ENCODE data around the gene KCNG3.

DNA sequence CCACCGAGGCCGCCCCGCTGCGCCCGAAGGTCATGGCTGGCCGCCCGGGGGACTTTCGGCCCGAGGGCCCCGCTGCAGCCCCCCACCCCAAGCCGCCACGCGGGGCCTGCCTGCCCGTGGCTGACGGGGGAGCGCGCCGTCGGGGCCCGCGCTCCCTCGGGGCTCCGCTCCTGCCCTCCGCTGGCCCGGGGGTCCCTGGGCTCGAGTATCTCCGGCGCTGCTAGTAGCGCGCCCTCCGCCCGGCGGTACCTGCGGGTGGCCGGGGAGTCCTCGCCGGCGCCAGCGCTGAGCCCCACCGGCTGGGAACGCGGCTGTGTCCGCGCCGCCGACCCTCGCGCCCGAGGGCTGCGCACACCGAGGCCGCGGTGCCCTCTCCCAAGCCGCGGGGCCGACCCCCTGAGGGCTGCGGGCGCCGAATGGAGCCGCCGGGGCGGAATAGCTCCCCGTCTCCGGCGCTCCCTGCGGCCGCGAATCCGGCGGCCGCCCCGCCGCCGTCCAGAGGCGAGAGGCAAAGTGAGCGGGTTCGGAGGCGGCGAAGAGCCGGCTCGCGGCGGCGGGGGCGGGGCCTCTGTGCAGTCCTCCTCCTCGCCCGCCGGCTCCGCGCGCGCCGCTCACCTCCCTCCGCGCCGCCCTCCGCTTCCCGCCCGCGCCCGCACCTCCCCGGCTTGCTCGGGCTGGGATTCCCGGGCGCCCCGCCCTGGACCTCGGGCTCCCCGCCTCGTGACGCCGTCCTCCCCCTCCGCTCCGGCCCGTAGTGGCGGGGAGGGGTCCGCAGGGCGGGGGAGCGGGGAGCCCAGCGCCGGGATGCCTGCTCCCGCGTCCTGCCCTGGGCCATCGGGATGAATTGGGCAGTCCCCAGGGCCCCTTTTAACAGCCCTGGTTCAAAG is at the start of gene KCNG3:
- TF ChIP-seq, protein P1, sequence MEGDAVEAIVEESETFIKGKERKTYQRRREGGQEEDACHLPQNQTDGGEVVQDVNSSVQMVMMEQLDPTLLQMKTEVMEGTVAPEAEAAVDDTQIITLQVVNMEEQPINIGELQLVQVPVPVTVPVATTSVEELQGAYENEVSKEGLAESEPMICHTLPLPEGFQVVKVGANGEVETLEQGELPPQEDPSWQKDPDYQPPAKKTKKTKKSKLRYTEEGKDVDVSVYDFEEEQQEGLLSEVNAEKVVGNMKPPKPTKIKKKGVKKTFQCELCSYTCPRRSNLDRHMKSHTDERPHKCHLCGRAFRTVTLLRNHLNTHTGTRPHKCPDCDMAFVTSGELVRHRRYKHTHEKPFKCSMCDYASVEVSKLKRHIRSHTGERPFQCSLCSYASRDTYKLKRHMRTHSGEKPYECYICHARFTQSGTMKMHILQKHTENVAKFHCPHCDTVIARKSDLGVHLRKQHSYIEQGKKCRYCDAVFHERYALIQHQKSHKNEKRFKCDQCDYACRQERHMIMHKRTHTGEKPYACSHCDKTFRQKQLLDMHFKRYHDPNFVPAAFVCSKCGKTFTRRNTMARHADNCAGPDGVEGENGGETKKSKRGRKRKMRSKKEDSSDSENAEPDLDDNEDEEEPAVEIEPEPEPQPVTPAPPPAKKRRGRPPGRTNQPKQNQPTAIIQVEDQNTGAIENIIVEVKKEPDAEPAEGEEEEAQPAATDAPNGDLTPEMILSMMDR (IDR thresholded peaks at IDR 0.05 in 8 of 11, conservative IDR thresholded peaks at IDR 0.05 in 3 of 11): no peak
- no peak for TF ChIP-seq POLR2AphosphoS5 (IDR thresholded peaks at IDR 0.05)

All from spleen (tissue), 7 donors.